ENCODE results near the gene ACACB.
A peak's percentile ranks its signal among the peaks of the same experiment; 100 is the strongest.

The ACACB gene

DNA sequence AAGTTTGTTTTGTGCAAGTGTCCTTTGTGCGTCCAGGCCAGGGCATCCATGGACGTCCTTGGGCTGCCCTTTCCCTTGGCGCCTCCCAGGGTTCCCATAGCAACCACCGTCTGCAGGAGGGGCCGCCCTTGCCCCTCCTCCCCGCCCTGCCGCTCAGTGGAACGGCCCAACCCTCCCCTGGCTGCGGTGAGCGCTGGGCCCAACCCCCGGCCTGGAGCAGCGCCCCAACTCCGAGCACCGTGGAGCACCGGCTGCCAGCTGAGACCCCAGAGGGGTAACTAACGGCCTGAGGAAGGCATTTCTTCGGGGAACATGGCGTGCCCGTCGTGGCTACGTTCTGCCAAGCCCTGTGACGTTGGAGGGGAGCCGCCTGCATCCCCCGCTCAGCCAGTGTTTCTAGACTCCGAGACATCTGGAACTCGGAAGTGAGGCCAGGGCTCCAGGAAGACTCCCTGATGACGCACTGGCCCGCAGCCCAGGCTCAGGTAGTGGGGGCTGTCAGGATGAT, 5.3 kb upstream of the ACACB start:
- peak; percentile 58 for DNase-seq (ENCODE audit: low read depth)

DNA sequence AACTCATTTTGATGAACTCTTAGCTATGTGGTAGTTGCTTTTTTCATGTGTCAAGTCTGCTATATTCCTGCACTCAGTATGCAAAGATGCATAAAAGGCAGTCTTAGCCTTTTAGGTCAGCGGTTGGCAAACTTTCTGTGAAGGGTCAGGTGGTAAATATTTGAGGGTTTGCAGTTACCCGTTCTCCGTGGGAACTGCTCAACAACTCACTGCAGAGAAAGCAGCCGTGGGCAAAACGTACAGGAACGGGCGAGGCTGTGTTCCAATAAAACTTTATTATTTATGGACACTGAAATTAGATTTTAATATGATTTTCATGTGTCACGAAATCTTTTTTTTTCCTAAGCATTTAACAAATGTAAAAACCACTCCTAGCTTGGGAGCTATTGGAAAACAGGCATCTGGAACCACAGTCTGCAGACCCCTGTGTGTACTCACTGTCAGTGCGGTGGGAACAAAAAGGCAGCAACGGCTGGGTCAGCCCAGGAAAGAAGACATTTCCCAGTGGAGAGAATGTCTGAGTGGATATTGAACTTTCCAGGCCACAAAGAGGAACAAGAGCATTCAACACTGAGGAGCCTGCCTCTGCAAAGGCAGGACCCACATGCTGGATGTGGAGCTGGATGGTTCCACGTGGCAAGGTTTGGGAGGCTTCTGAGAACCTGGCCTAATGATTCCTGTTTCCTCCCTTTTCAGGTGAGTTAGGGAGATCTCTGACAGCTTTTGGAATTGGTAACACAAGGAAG, 3.5 kb upstream of the ACACB start:
- no peak for DNase-seq (ENCODE audit: low read depth)

DNA sequence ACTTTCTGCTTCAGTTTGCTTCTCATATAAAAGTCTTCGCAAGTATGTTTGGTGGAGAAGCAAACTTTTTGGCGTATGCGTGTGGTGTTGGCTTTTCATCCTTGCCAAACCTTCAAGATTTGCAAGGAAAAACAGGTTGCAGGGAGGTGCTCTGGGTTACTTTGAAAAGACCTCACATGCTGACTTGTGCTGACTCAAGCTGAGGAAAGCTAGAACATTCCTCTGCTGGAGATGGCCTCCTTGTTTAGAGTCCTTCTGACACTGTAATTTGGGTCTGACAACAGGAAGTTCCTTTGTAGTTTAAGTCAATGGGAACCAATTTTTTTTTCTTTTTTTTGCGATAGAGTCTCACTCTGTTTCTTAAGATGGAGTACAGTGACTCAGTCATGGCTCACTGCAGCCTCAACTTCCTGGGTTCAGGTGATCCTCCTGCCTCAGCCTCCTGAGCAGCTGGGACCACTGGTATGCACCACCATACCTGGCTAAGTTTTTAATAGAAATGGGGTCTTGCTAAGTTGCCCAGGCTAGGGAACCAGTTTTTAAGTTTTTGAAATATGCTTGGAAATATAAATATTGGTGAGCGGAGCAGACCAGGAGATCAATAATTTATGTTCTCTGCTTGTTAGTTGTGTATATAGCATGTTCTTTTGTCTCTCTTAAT, 2.6 kb upstream of the ACACB start:
- DNase-seq (ENCODE audit: low read depth), result no peak

DNA sequence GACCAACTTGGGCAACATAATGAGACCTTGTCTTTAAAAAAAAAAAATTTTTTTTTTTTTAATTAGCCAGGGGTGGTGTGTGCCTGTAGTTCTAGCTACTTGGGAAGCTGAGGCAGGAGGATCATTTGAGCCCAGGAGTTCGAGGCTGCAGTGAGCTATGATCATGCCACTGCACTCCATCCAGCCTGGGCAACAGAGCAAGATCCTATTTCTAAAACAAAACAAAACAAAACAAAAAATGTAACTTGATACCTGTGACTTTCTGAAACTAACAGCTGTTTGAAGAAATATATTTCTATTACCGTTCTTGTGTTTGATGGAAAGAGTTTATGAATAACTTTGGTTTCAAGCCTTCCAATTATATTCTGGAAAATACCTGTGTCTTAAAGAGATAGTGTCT, 1.7 kb upstream of the ACACB start:
- no peak for DNase-seq (ENCODE audit: low read depth)

DNA sequence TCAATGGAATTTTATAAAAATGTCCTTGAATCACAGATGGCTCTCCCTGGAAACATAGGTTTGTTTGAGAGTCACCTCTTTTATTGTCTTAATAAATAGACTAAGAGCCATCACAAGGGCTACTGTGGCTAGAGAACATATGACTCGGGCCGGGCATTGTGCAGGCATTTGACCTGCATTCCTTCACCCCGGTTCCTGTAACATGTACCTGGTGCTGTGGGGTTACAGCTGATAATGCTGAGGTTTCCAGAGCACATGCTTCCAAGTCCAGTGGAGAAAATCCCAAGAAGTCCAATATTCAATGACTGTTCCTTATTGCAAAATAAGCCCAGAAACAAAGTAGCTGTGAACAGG, 1.0 kb upstream of the ACACB start:
- no peak for DNase-seq (ENCODE audit: low read depth)

DNA sequence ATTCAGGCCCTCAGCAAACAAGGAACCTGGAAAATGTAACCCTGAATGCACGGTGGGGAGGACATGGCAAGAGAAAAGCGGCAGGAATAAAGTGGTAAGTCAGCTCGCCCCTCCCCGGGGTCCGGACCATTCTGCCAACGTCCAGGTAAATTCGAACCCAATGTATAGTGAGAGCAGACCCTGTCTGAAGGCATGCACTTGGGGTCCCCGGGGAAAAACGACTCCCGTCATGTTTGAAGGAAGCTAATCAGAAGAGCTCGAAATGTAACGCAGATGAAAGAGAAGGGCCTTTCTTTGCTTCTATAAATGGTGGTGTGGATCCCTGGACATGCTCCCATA, 193 bp downstream of the ACACB start:
- DNase-seq (ENCODE audit: low read depth), result no peak

DNA sequence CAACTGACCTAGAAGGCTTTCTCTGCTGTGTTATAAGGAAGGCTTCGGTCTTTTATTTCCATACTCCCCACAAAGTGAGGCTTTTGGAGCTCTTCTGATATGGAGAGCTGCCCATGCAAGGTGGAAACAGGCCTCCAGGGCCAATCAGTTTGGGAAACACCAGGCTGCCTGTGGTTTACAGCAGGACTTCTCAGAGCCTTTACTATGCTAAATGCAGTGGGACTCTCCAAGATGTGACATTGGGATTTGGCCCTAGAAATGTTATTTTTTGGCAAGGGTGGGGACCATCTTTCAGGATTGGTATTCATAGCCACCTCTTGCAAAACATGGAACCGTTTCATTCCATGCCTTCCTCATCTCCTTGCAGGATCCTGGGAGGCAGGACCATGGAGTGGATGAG, 3.7 kb downstream of the ACACB start:
- DNase-seq (ENCODE audit: low read depth), result no peak

DNA sequence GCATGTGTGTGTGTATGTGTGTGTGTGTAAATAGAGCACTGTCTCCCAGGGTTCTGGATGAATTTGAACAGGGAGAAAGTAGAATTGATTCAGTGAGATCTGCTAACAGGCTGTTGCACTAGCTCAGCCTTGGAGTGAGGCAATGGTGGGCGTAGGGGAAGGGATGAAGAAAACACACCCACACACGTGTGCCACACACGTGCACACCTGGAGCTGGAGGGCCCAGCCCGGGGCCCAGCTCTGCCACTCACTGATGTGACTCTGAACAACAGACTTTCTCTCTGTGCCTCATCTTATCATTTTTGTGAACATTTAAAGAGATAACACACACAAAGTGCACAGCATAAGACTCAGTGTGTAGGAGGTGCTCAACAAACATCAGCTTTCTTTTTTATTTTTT, 4.2 kb downstream of the ACACB start:
- no peak for DNase-seq (ENCODE audit: low read depth)

DNA sequence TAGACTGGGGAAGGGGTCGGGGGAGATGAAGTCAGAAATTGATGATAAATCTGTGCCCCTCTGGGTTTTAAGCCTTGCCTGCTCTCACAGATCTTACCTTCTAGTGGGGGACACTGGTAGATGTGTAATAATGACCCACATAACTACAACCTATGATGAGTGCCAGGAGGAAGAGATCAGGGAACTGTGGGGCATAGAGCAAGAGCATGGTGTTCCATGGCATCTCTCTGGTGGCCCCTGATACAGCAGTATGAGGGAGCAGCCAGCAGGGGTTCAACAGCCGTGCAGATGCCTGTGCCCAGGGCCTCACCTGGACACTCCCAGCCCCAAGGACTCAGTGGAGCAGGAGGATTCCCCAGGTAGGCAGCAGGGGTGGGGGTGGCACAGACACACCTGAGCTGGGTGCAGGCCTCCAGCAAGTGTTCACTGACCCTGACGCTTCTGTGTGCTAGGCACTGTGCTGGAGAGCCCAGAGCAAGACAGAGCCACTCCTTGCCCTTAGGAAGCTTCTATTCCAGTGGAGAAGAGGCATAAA, 5.0 kb downstream of the ACACB start:
- DNase-seq (ENCODE audit: low read depth), result no peak

DNA sequence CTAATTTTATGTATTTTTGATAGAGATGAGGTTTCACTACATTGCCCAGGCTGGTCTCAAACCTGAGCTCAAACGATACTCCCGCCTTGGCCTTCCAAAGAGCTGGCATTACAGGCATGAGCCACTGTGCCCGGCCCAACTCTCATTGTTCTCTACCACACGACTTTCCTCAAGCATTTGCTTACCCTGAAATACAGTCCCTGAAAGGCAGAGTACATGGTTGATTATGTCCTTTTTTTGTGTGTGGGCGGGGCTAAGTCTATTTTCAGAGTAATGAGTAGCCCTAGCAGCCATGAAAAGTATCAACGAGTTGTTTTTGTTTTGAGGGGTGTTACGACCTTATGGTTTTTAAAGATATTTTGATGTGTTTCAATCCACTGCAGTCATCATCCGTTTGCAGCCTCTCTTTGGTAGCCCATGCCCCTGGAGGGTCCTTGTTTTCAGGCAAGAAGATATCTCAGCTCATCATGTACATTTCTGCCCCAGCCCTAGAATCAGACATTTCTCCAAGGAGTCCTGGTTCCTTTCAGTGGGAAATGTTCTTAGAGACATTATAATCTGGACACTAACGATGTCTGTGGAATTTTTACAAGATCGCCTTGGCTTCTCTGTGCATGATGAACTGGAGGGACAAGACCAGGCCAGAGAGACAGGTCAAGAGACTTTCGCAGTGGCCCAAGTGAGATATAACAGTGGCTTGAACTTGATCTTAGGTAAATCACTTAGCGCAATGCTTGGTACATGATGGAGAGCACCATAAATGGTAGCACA, 8.7 kb downstream of the ACACB start:
- no peak for DNase-seq (ENCODE audit: low read depth)

DNA sequence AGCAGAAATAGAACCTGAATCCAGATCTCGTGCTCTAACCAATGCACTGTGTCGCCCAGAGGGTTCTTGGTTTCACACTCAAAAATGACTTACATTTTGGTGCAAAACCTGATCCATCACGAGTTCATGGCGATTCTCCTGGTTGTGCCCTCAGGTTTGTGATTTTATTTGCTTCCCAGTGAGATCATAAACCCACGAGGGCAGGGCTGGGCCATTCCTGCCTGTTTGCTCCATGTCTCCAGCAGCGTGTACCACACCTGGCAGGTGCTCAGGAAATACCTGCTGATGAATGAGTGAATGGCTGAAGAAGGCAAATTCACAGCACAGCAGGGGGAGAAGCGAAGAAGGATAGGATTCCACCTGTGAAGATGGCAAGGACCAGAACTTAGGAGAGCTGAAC, 9.4 kb downstream of the ACACB start:
- no peak for DNase-seq (ENCODE audit: low read depth)

DNA sequence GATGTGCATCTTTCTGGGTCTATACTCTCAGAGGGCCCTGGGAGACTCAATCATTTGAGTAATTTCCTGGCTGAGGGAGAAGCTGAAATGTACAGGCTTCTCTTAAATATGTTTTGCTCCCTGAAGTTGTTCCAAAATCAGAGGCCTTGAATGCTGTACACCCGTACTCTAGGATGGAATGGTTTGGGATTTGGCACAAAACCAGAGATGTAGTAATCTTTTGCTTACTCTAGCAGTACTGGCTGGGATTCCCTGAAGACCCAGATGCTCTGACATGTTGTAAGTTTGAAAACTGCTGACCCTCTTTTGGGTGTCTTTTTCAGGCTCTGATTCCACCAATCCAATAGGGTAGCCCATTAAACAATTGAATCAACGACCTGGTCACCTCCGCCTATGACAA, 10.4 kb downstream of the ACACB start:
- no peak for DNase-seq (ENCODE audit: low read depth)

DNA sequence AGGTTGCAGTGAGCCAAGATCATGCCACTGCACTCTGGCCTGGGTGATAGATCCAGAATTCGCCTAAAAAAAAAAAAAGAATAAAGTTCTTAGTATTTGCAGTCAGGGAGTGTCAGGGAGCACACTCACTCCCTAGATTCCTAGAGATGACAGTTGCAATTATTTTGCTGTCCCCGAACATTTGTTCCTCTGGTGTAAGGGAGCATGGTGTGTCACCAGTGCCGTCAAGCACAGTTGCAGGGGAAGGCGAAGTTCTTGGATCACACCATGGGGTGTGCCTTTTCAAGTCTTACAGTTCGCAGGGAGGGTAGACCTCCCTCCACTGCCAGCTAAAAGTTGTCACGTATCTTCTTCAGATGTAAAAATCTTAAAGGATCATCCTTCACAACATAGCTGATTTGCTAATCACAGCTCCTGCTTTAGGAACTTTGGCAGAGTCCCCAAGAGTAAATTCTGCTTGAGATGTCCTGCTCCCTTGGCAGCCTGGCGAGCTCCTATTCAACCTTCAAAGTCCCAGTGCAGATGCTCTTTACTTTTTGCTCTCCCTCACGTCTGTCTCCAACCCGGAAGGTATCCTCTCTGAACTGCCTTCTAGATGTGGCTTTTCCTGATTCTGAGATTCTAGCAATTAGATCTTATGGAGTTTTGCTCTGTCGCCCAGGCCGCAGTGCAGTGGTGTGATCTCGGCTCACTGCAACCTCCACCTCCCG, 11.3 kb downstream of the ACACB start:
- no peak for DNase-seq (ENCODE audit: low read depth)

DNA sequence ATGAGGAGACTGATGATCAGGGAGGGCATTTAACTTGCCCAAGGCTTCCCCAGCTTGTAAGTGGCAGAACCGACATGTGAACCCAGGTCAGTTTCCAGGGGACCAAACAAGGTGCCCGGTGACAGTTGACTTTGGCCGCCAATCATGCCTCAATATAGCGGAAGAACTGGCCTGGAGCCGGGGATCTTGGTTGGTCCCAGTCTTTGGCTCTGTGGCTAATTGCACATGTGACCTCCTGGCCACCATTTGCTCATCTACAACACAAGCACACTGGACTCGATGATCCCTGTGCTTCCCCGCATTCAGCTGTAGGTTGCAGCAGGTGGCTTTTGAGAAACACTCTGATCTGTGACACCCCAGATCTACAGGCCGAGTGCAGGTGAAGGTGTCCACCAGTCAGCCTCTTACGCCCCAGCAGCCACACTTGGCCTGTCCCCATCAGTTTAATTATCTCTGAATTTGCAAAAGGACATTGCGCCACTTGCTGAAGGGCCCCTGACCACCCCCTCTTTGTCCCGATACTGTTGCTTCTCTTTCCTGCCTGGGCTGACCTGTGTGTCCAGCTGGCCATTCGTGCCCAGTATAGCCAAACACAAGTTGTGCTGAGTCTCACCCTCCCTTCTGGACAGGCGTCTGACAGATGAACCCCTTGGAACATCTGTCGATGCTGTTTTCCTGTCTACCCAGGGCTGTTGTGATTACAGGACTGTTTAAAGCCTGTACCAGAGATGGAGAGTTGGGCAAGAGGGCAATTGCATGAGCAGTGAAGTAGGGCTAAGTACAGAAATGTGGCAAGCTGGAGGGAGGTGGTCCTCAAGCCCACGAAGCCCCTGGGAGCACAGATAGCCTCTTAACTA, 14.1 kb downstream of the ACACB start:
- no peak for DNase-seq (ENCODE audit: low read depth)

DNA sequence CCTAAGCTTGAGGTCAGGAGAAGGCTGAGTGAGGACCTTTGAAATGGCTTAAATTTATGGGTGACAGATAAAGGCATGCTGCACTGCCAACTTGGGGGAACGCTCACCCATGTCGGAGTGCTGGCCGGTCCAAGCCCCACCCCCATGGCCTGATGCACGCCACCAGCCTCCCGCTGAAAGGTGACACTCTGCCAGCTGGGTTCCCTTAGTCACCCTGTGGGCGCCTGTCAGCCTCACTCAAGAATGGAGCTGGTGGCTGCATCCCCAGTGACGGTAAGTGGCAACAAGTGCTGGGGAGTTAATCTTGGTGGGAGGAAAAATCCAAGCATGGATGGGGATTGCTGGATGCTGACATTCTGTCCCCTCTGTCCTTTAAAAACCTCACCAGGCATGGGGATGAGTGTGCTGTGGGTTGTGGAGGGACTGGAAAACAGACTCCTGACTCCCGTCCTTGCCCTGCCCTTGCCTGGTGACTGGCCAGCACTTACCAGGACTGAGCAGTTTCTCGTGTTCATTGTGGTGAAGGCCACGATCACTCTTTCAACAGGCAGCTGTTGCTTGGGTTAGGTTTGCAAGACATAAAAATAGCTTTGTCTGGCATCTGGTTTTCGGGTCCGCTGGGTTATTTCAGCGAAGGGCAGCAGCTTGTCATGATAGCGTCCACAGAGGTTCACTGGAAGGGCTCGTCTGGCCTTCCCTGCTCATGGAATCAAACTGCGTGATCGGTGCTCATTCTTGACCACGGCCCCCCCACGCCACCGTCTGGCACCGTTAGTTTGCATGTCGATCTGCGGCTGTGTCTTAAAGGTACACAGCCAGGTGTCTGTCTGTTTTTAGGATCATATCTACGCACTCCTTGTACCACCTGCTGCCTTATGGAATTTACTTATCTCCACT, 15.0 kb downstream of the ACACB start:
- DNase-seq (ENCODE audit: low read depth), result no peak

DNA sequence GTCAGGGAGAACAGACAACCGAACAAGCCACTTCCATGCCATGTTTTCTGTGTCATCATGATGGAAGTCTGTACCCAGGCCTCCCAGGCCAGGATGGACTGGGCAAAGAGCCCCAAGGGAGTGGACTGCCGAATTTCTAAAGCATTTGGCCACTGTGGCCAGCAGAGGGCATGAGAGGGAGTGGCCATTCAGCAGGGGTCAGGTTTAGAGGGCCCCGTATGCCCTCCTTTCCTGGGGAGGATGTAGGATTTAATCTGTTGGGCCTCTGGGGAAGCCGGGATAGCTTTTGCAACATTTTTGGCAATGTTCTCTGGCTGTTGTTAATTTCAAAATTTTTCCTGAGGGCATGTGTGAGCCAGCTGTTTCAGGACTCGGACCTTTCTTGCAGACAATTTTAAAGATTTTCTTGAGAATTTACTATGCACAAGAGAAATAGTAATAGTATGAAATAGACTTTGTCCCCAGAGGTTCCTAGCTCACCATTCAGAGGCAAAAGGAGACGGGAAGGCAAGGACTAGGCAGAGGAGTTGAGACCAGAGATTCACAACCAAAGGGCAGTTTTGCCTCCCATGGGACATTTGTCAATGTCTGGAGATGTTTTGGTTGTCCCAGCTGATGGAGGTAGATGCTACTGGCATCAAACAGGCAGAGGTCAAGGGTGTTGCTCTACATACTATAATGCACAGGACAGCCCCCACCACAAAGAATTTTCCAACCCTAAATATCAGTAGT, 18.0 kb downstream of the ACACB start:
- DNase-seq (ENCODE audit: low read depth), result no peak

DNA sequence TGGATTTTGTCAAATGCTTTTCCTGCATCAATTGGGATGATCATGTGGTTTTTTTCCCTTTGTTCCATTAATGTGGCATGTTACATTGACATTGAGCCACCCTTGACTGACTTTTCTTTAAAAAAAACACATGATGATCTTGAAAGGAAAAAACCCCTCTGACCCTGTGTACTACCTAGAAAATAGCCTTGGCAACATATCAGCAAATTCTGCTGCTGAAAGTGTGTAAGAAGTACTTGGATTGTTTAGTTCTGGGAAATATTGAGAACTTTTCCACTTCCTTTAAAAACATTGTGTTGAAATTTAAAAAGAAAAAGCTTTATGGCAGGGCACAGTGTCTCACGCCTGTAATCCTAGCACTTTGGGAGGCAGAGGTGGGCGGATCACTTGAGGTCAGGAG, 20.7 kb downstream of the ACACB start:
- DNase-seq (ENCODE audit: low read depth), result no peak

DNA sequence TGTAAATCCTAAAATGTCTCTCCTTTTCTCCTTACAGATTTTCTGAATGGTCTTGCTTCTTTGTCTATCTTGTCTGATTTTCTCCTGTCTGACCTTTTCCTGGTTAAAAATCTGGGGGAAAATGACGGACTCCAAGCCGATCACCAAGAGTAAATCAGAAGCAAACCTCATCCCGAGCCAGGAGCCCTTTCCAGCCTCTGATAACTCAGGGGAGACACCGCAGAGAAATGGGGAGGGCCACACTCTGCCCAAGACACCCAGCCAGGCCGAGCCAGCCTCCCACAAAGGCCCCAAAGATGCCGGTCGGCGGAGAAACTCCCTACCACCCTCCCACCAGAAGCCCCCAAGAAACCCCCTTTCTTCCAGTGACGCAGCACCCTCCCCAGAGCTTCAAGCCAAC, 23.0 kb downstream of the ACACB start:
- DNase-seq (ENCODE audit: low read depth), result no peak

DNA sequence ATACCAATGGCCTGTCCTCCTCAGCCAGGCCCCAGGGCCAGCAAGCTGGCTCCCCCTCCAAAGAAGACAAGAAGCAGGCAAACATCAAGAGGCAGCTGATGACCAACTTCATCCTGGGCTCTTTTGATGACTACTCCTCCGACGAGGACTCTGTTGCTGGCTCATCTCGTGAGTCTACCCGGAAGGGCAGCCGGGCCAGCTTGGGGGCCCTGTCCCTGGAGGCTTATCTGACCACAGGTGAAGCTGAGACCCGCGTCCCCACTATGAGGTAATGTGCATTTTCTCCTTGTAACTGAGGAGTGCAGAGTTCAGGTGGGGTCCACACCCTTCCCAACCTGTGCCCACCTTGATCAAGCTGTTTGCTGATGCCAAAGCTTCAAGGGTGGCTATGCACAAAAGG, 23.4 kb downstream of the ACACB start:
- no peak for DNase-seq (ENCODE audit: low read depth)

DNA sequence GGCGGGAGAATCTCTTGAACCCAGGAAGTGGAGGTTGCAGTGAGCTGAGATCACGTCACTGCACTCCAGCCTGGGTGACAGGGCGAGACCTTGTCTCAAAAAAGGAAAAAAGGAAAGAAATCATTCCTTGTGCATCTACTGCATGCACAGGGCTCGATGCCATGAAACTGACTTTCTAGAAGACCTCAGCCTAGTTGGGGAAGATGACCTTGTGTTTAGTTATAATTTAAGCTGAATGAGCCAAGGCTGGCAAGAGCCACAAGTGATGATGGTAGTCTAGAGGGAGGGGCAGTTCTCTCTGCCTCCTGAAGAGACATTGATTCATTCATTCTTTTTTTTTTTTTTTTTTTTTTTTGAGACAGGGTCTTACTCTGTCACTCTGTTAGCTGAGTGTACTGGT, 24.2 kb downstream of the ACACB start:
- DNase-seq (ENCODE audit: low read depth), result no peak

Measured in HS-5 (cell line).